Measurements from ENCODE around the gene TINCR.
"Not testable (repeated sequence)": the region's sequence is repeated elsewhere in the genome, so short reads cannot be mapped to it uniquely, and the experiment has no call there.

Gene TINCR
- 1.9 to 2.3 reads per million in 2 donors for total RNA-seq

GRCh38 chr19:5567360-5567969 is at the start of gene TINCR:
TSS of gene TINCR (minus strand) at chr19:5567953.
- no peak for DNase-seq

- DNase-seq: no peak
These were observed 49.3 kb upstream of the TINCR start for GRCh38 chr19:5617080-5617479.

GRCh38 chr19:5615756-5616327 is 48.1 kb upstream of the TINCR start:
- no peak for DNase-seq

- DNase-seq: no peak
These were observed 45.4 kb upstream of the TINCR start for GRCh38 chr19:5612891-5613865.

GRCh38 chr19:5609881-5610448 is 42.2 kb upstream of the TINCR start:
- DNase-seq: no peak

- DNase-seq: not testable (repeated sequence)
These were observed 41.0 kb upstream of the TINCR start for GRCh38 chr19:5608766-5609165.

- no peak for DNase-seq
These were observed 40.5 kb upstream of the TINCR start for GRCh38 chr19:5608291-5608690.

- DNase-seq: no peak
These were observed 39.8 kb upstream of the TINCR start for GRCh38 chr19:5607318-5608275.

GRCh38 chr19:5605362-5605761 is 37.6 kb upstream of the TINCR start:
- no peak for DNase-seq

GRCh38 chr19:5603626-5604025 is 35.9 kb upstream of the TINCR start:
- no peak for DNase-seq

GRCh38 chr19:5600797-5601196 is 33.0 kb upstream of the TINCR start:
- DNase-seq: no peak

GRCh38 chr19:5595745-5596144 is 28.0 kb upstream of the TINCR start:
- DNase-seq: no peak

GRCh38 chr19:5595129-5595528 is 27.4 kb upstream of the TINCR start:
- no peak for DNase-seq

- DNase-seq: no peak
These were observed 26.8 kb upstream of the TINCR start for GRCh38 chr19:5594521-5594950.

GRCh38 chr19:5593343-5594255 is 25.8 kb upstream of the TINCR start:
- DNase-seq: no peak

GRCh38 chr19:5592531-5593342 is 25.0 kb upstream of the TINCR start:
- DNase-seq: no peak

- DNase-seq: no peak
These were observed 23.7 kb upstream of the TINCR start for GRCh38 chr19:5591476-5591875.

- DNase-seq: no peak
These were observed 23.1 kb upstream of the TINCR start for GRCh38 chr19:5590865-5591154.

- DNase-seq: no peak
These were observed 22.6 kb upstream of the TINCR start for GRCh38 chr19:5590151-5590864.
